ENCODE measurements around the gene G0S2. TPM values are rescaled to one million over a fixed set of nuclear protein-coding genes. Genes with fewer than 3 reads are reported as not detected.
A peak's percentile ranks its signal among the peaks of the same experiment; 100 is the strongest.

The G0S2 gene
- total and polyA plus RNA-seq, 9 of the 15 experiments (the other 6 are each of a cell fraction or from before 2014, with no cell fraction given) = 0.18 to 65.6 (median 11.4) TPM

DNA sequence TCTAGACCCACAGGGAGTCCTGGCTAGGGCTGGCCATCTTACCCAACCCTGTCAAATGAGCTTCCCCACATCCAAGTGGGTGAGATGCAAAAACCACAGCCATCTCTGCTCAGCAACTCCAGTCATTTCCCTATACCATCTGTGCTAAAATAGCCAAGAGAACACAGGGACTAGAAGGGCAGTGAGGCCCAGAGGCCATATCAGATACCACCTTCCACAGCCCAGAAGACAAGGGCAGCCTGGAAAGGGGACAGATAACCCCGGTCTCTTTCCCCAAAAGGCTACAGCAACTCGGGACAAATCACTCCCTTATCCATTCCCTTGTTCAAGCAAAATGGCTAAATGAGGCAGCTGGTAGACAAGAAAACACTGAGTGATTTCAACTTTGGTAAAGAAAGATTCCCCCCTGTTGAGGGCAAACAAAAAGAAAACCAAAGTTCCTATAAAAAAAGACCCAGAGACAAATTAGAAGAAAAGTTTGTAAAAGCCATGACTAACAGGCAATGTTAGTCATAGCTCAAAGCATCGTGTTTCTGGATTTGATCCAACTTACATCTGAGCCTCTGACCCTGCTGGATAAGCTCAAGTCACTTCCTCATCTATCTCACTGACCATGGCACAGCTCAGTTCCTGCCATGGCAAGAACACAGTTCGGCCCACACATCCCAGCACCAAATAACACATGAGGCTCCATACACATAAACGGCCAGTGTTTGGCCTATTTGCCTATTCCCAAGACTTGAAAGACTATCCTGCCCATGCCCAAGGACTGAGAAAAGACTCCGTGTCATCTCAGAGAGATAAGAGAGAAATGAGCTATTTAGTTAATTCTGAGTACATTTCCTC is 26.1 kb upstream of the G0S2 start (continued):
- TF ChIP-seq, protein P1, sequence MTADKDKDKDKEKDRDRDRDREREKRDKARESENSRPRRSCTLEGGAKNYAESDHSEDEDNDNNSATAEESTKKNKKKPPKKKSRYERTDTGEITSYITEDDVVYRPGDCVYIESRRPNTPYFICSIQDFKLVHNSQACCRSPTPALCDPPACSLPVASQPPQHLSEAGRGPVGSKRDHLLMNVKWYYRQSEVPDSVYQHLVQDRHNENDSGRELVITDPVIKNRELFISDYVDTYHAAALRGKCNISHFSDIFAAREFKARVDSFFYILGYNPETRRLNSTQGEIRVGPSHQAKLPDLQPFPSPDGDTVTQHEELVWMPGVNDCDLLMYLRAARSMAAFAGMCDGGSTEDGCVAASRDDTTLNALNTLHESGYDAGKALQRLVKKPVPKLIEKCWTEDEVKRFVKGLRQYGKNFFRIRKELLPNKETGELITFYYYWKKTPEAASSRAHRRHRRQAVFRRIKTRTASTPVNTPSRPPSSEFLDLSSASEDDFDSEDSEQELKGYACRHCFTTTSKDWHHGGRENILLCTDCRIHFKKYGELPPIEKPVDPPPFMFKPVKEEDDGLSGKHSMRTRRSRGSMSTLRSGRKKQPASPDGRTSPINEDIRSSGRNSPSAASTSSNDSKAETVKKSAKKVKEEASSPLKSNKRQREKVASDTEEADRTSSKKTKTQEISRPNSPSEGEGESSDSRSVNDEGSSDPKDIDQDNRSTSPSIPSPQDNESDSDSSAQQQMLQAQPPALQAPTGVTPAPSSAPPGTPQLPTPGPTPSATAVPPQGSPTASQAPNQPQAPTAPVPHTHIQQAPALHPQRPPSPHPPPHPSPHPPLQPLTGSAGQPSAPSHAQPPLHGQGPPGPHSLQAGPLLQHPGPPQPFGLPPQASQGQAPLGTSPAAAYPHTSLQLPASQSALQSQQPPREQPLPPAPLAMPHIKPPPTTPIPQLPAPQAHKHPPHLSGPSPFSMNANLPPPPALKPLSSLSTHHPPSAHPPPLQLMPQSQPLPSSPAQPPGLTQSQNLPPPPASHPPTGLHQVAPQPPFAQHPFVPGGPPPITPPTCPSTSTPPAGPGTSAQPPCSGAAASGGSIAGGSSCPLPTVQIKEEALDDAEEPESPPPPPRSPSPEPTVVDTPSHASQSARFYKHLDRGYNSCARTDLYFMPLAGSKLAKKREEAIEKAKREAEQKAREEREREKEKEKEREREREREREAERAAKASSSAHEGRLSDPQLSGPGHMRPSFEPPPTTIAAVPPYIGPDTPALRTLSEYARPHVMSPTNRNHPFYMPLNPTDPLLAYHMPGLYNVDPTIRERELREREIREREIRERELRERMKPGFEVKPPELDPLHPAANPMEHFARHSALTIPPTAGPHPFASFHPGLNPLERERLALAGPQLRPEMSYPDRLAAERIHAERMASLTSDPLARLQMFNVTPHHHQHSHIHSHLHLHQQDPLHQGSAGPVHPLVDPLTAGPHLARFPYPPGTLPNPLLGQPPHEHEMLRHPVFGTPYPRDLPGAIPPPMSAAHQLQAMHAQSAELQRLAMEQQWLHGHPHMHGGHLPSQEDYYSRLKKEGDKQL (CRISPR knock-in tag; IDR thresholded peaks at IDR 0.05; ENCODE audit: borderline replicate concordance) = no peak
- TF ChIP-seq NRF1 (conservative IDR thresholded peaks at IDR 0.05 in 1 of 2, IDR thresholded peaks at IDR 0.05 in 1 of 2) (peak; percentile 28 to 54; a peak in 3 of 4 replicates), DNMT1 (IDR thresholded peaks at IDR 0.05) (no peak), HDAC1 (IDR thresholded peaks at IDR 0.05) (peak in 1 of 2 experiments; percentile 10; a peak in 1 of 4 replicates), ZNF79 (CRISPR knock-in tag; IDR thresholded peaks at IDR 0.05; ENCODE audit: low read depth) (no peak)
- TF ChIP-seq, protein P2, sequence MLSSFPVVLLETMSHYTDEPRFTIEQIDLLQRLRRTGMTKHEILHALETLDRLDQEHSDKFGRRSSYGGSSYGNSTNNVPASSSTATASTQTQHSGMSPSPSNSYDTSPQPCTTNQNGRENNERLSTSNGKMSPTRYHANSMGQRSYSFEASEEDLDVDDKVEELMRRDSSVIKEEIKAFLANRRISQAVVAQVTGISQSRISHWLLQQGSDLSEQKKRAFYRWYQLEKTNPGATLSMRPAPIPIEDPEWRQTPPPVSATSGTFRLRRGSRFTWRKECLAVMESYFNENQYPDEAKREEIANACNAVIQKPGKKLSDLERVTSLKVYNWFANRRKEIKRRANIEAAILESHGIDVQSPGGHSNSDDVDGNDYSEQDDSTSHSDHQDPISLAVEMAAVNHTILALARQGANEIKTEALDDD (IDR thresholded peaks at IDR 0.05) = peak; percentile 89
- TF ChIP-seq, protein P3, sequence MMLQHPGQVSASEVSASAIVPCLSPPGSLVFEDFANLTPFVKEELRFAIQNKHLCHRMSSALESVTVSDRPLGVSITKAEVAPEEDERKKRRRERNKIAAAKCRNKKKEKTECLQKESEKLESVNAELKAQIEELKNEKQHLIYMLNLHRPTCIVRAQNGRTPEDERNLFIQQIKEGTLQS (IDR thresholded peaks at IDR 0.05) = peak; percentile 83
- TF ChIP-seq, protein P3 (CRISPR knock-in tag; conservative IDR thresholded peaks at IDR 0.05) = no peak

Measured in K562 (cell line).